Osteoblast (primary cell): ENCODE measurements around the gene CR2. TPM values are rescaled to one million over a fixed set of nuclear protein-coding genes. Genes with fewer than 3 reads are reported as not detected.
"Not testable (repeated sequence)": the region's sequence is repeated elsewhere in the genome, so short reads cannot be mapped to it uniquely, and the experiment has no call there.

Source experiments
- DNase-seq: peaks from one replicate; pipeline ENCODE4 v3.0.0; 2011; ENCODE audit warnings: low spot score, mixed read lengths; ENCODE audit not compliant: insufficient read length; ENCODE audit errors: missing footprints
- H2AFZ ChIP-seq: 2 replicates; pipeline ENCODE4 v1.6.0; 2011; ENCODE audit warnings: mild to moderate bottlenecking, low read length
- H3K27ac ChIP-seq: 2 replicates; pipeline ENCODE4 v1.5.1; 2011; ENCODE audit warnings: mild to moderate bottlenecking, low read depth, low read length, moderate library complexity
- H3K27me3 ChIP-seq: 2 replicates; pipeline ENCODE4 v1.6.0; 2012; ENCODE audit warnings: mild to moderate bottlenecking, control low read depth, inconsistent platforms, low read length, moderate library complexity; ENCODE audit not compliant: insufficient read depth
- H3K36me3 ChIP-seq: 2 replicates; pipeline ENCODE4 v1.5.1; 2011; ENCODE audit warnings: mild to moderate bottlenecking, low read length, control low read depth, moderate library complexity; ENCODE audit not compliant: insufficient read depth
- H3K4me1 ChIP-seq: 2 replicates; pipeline ENCODE4 v1.5.1; 2011; ENCODE audit warnings: mild to moderate bottlenecking, low read length, control low read depth, moderate library complexity; ENCODE audit not compliant: insufficient read depth
- H3K4me2 ChIP-seq: 2 replicates; pipeline ENCODE4 v1.6.0; 2011; ENCODE audit warnings: mild to moderate bottlenecking, low read length; ENCODE audit not compliant: insufficient read depth
- H3K4me3 ChIP-seq: fragments of 200-600 bp; sonication (generic); 3 replicates; pipeline ENCODE4 v1.5.1; 2012; ENCODE audit warnings: mild to moderate bottlenecking, low read length, inconsistent platforms; ENCODE audit not compliant: insufficient read depth
- H3K79me2 ChIP-seq: 2 replicates; pipeline ENCODE4 v1.6.0; 2012; ENCODE audit warnings: mild to moderate bottlenecking, low read length, control low read depth, inconsistent platforms; ENCODE audit not compliant: insufficient read depth
- H3K9me3 ChIP-seq: 2 replicates; pipeline ENCODE4 v1.5.1; 2011; ENCODE audit warnings: low read depth, low read length, control low read depth
- H4K20me1 ChIP-seq: 2 replicates; pipeline ENCODE4 v1.6.0; 2012; ENCODE audit warnings: mild to moderate bottlenecking, low read length, control low read depth; ENCODE audit not compliant: insufficient read depth
- total RNA-seq: library from RNA; depleted of rRNA; stranded (reverse); fragments of >200 nt; gene quantifications from 2 replicates; pipeline ENCODE4 v1.2.3, GENCODE V29; 2012
- TF ChIP-seq, protein P1 (sequence below): IDR thresholded peaks from 2 replicates; pipeline ENCODE4 v1.5.1; 2011; ENCODE audit warnings: mild to moderate bottlenecking, low read depth, low read length, moderate library complexity; ENCODE audit errors: extremely low read depth

CR2 gene
- total RNA-seq, 1 donor: not detected

DNA sequence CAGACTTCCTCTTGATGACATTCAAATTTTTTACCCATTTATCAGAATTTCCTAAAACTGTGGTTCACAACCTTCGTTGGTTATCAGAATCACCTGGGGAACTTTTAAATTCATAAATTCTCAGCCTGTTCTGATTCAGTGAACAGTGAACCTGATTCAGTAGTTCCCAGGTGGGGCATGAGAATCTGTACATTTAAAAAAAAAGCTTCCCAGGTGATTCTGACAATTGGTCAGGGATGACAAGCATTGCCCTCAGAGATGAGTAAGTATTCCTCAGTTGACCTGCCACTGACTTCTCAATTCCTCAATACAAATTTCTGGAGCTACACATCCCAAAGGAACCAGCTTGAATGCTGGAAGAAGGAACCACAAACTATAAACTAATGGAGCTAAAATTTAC lies 23.5 kb upstream of the CR2 start:
- Histone ChIP-seq H3K79me2 (no peaks in the 10 kb centered on the region), H3K4me2 (no peak overlapping the region), H3K4me1 (no peaks in the 10 kb centered on the region), H4K20me1 (no peaks in the 10 kb centered on the region), H3K27me3 (no peaks in the 10 kb centered on the region), H3K36me3 (no peaks in the 10 kb centered on the region), H2AFZ (no peak overlapping the region), H3K27ac (no peak overlapping the region), H3K9me3 (no peaks in the 10 kb centered on the region), H3K4me3 (no peak overlapping the region)
- TF ChIP-seq, protein P1, sequence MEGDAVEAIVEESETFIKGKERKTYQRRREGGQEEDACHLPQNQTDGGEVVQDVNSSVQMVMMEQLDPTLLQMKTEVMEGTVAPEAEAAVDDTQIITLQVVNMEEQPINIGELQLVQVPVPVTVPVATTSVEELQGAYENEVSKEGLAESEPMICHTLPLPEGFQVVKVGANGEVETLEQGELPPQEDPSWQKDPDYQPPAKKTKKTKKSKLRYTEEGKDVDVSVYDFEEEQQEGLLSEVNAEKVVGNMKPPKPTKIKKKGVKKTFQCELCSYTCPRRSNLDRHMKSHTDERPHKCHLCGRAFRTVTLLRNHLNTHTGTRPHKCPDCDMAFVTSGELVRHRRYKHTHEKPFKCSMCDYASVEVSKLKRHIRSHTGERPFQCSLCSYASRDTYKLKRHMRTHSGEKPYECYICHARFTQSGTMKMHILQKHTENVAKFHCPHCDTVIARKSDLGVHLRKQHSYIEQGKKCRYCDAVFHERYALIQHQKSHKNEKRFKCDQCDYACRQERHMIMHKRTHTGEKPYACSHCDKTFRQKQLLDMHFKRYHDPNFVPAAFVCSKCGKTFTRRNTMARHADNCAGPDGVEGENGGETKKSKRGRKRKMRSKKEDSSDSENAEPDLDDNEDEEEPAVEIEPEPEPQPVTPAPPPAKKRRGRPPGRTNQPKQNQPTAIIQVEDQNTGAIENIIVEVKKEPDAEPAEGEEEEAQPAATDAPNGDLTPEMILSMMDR: no peak
- DNase-seq: no peak

DNA sequence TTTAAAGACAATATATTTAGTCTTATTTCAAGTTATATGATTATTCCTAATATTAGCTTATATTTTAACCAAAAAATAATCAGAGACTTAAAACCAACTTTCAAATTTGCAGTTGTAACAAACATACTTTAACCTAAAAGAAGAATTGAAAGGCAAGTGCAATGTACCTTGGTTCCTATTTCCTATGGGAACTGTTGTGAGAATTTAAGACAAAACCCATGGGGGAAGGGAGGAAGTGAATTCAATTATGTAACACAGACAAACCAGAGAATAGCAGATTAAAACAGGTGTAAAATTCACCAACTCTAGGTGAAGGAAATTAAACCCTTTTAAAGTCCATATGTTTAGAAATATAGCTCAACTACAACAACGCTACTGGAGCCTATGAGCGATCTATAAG lies 22.6 kb upstream of the CR2 start:
- Histone ChIP-seq H3K9me3 (no peaks in the 10 kb centered on the region), H3K27ac (no peak overlapping the region), H3K4me3 (no peak overlapping the region), H3K27me3 (no peaks in the 10 kb centered on the region), H2AFZ (no peak overlapping the region), H3K4me1 (no peaks in the 10 kb centered on the region), H3K36me3 (no peaks in the 10 kb centered on the region), H3K79me2 (no peaks in the 10 kb centered on the region), H4K20me1 (no peaks in the 10 kb centered on the region), H3K4me2 (no peak overlapping the region)
- TF ChIP-seq, protein P1: no peak
- DNase-seq: no peak

DNA sequence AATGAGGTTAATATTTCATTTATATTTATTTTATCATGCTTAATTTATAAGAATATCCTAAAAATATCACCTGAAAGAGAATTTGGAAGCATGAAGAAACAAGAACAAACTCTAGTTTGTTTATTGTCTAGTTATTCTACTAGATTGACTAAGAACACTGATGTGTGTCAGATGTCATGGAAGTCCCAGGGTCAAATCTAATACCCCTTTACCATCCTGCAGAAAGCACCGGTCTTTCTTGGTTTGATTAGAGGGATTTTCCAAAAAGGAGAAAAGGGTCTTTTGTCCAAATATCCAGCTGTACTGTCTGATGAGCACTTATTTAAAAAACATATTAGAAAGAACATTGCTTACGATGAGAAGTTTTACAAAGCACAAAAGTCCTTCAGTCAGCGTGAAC lies 20.7 kb upstream of the CR2 start:
- TF ChIP-seq, protein P1: no peak
- no peak overlapping the region for H3K4me2 ChIP-seq
- H3K9me3 ChIP-seq: no peaks in the 10 kb centered on the region
- H3K36me3 ChIP-seq: no peaks in the 10 kb centered on the region
- no peak for DNase-seq
- H2AFZ ChIP-seq: no peak overlapping the region
- no peaks in the 10 kb centered on the region for H3K4me1 ChIP-seq
- no peaks in the 10 kb centered on the region for H3K27me3 ChIP-seq
- no peak overlapping the region for H3K4me3 ChIP-seq
- H4K20me1 ChIP-seq: no peaks in the 10 kb centered on the region
- no peak overlapping the region for H3K27ac ChIP-seq
- no peaks in the 10 kb centered on the region for H3K79me2 ChIP-seq

DNA sequence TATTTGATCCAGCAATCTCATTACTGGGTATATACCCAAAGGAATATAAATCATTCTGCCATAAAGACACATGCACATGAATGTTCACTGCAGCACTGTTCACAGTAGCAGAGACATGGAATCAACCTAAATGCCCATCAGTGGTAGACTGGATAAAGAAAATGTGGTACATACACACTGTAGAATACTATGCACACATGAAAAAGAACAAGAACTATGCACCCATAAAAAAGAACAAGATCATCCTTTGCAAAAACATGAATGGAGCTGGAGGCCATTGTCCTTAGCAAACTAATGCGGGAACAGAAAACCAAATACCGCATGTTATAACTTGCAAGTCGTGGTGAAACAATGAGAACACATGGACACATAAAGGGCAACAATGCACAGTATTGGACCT lies 17.4 kb upstream of the CR2 start:
- not testable (repeated sequence) for H3K9me3 ChIP-seq, H2AFZ ChIP-seq, H3K27ac ChIP-seq

More for the DNA sequence above, 17.4 kb upstream of the CR2 start:
- H3K4me3 ChIP-seq, H3K27me3 ChIP-seq, H3K36me3 ChIP-seq, H4K20me1 ChIP-seq, DNase-seq, H3K4me1 ChIP-seq, H3K4me2 ChIP-seq, H3K79me2 ChIP-seq: not testable (repeated sequence)
